Astrocyte of the spinal cord (primary cell): Measurements from ENCODE around the gene PKD2L1.

Experiments used
- DNase-seq: peaks from one replicate; pipeline ENCODE4 v3.0.0; 2011; ENCODE audit warnings: low read depth, low spot score
- H3K4me3 ChIP-seq: 2 replicates; pipeline ENCODE4 v1.5.1; 2011; ENCODE audit warnings: low read depth, mild to moderate bottlenecking, low read length, moderate library complexity
- CTCF ChIP-seq: IDR thresholded peaks from 2 replicates; pipeline ENCODE4 v1.5.1; 2012; ENCODE audit warnings: low read depth, mild to moderate bottlenecking, low read length, inconsistent platforms
- in situ Hi-C: cut with HindIII; loops from 2 replicates; pipeline ENCODE4 v1.10.0; 2017; ENCODE audit warnings: low sequenced_read_pairs

PKD2L1 gene

GRCh38 chr10:100340948-100341847, 11.2 kb upstream of the PKD2L1 start:
- peak; percentile 50 for DNase-seq
- no peak for TF ChIP-seq CTCF
- in situ Hi-C loops: loop anchor here (25.0 kb wide), 1 partner anchor 196 kb away; the partner anchor contains the start of genes HIF1AN and NDUFB8
- H3K4me3 ChIP-seq: no peak overlapping the region

GRCh38 chr10:100339236-100339635, 9.2 kb upstream of the PKD2L1 start:
- no peak for TF ChIP-seq CTCF
- DNase-seq: no peak
- H3K4me3 ChIP-seq: no peak overlapping the region
- in situ Hi-C loops: loop anchor here (10.0 to 25.0 kb wide), 2 partner anchors 96 to 198 kb away; partner anchors contain the start of genes HIF1AN and NDUFB8

GRCh38 chr10:100338434-100339036, 8.5 kb upstream of the PKD2L1 start:
- no peak overlapping the region for H3K4me3 ChIP-seq
- peak; percentile 60 for DNase-seq
- peak; percentile 95 for TF ChIP-seq CTCF
- in situ Hi-C loops: loop anchor here (10.0 to 25.0 kb wide), 2 partner anchors 96 to 199 kb away; partner anchors contain the start of genes HIF1AN and NDUFB8

GRCh38 chr10:100334762-100335161, 4.7 kb upstream of the PKD2L1 start:
- no peak for DNase-seq
- H3K4me3 ChIP-seq: no peak overlapping the region
- TF ChIP-seq CTCF: no peak
- in situ Hi-C loops: loop anchor here (10.0 to 25.0 kb wide), 2 partner anchors 100 to 203 kb away; partner anchors contain the start of genes HIF1AN and NDUFB8

GRCh38 chr10:100333661-100334440, 3.8 kb upstream of the PKD2L1 start:
- H3K4me3 ChIP-seq: no peak overlapping the region
- DNase-seq: no peak
- in situ Hi-C loops: loop anchor here (10.0 to 25.0 kb wide), 2 partner anchors 101 to 203 kb away; partner anchors contain the start of genes HIF1AN and NDUFB8
- no peak for TF ChIP-seq CTCF

- no peak for DNase-seq
- no peak for TF ChIP-seq CTCF
- H3K4me3 ChIP-seq: no peak overlapping the region
- in situ Hi-C loops: loop anchor here (10.0 to 25.0 kb wide), 2 partner anchors 102 to 204 kb away; partner anchors contain the start of genes HIF1AN and NDUFB8
These were observed 3.1 kb upstream of the PKD2L1 start for GRCh38 chr10:100333106-100333505.
